Measurements from ENCODE around the gene SPATA4.

SPATA4 gene

GRCh38 chr4:176189891-176190795 is 5.2 kb downstream of the SPATA4 start:
- DNase-seq (ENCODE audit: low read depth): no peak

GRCh38 chr4:176188654-176189053 is 6.7 kb downstream of the SPATA4 start:
- DNase-seq (ENCODE audit: low read depth): no peak

GRCh38 chr4:176187624-176188023 is 7.8 kb downstream of the SPATA4 start:
- DNase-seq (ENCODE audit: low read depth): no peak

GRCh38 chr4:176186671-176187395 is 8.6 kb downstream of the SPATA4 start:
- DNase-seq (ENCODE audit: low read depth): no peak

GRCh38 chr4:176186067-176186466 is 9.3 kb downstream of the SPATA4 start:
- no peak for DNase-seq (ENCODE audit: low read depth)

GRCh38 chr4:176185051-176185450 is 10.3 kb downstream of the SPATA4 start:
- no peak for DNase-seq (ENCODE audit: low read depth)

GRCh38 chr4:176163041-176163440 is 32.3 kb downstream of the SPATA4 start:
- no peak for DNase-seq (ENCODE audit: low read depth)

- DNase-seq (ENCODE audit: low read depth): no peak
Observed at GRCh38 chr4:176156656-176157055, 38.7 kb downstream of the SPATA4 start.

- DNase-seq (ENCODE audit: low read depth): no peak
Observed at GRCh38 chr4:176153124-176153523, 42.3 kb downstream of the SPATA4 start.

GRCh38 chr4:176150704-176151103 is 44.7 kb downstream of the SPATA4 start:
- DNase-seq (ENCODE audit: low read depth): no peak

GRCh38 chr4:176150356-176150682 is 45.1 kb downstream of the SPATA4 start:
- DNase-seq (ENCODE audit: low read depth): no peak

GRCh38 chr4:176149680-176150355 is 45.6 kb downstream of the SPATA4 start:
- no peak for DNase-seq (ENCODE audit: low read depth)

GRCh38 chr4:176142253-176142652 is 53.1 kb downstream of the SPATA4 start:
- no peak for DNase-seq (ENCODE audit: low read depth)

GRCh38 chr4:176139518-176139917 is 55.9 kb downstream of the SPATA4 start:
- no peak for DNase-seq (ENCODE audit: low read depth)

- no peak for DNase-seq (ENCODE audit: low read depth)
Observed at GRCh38 chr4:176137631-176138030, 57.8 kb downstream of the SPATA4 start.

GRCh38 chr4:176134670-176135069 is 60.7 kb downstream of the SPATA4 start:
- no peak for DNase-seq (ENCODE audit: low read depth)
